OCI-LY1 (cell line): ENCODE data around the gene RPS21.

Experiments used
- H2AFZ ChIP-seq: fragments of 200-600 bp; sonication (generic), shearing (Covaris generic); 2 replicates; pipeline ENCODE4 v1.6.0; 2014; ENCODE audit warnings: antibody characterized with exemption, mild to moderate bottlenecking, low read length
- H3F3A ChIP-seq: fragments of 200-600 bp; sonication (generic), shearing (Covaris generic); 2 replicates; pipeline ENCODE4 v1.6.0; 2014; ENCODE audit warnings: mild to moderate bottlenecking, antibody characterized with exemption, low read length, moderate library complexity; ENCODE audit not compliant: insufficient read depth
- H3K27ac ChIP-seq: fragments of 200-600 bp; sonication (generic); 2 replicates; pipeline ENCODE4 v1.5.1; 2014; ENCODE audit warnings: low read length, mixed run types, mild to moderate bottlenecking, low read depth; ENCODE audit not compliant: poor library complexity, severe bottlenecking
- H3K27me3 ChIP-seq: fragments of 200-600 bp; sonication (generic); 2 replicates; pipeline ENCODE4 v1.6.0; 2014; ENCODE audit warnings: antibody characterized with exemption, mild to moderate bottlenecking, low read length, moderate library complexity; ENCODE audit not compliant: insufficient read depth
- H3K36me3 ChIP-seq: fragments of 200-600 bp; sonication (generic); 2 replicates; pipeline ENCODE4 v1.6.1; 2014; ENCODE audit warnings: mild to moderate bottlenecking, antibody characterized with exemption, low read length, moderate library complexity, mixed read lengths; ENCODE audit not compliant: insufficient read depth
- H3K4me1 ChIP-seq: fragments of 200-600 bp; sonication (generic); 2 replicates; pipeline ENCODE4 v1.5.1; 2014; ENCODE audit warnings: mild to moderate bottlenecking, low read length, moderate library complexity; ENCODE audit not compliant: insufficient read depth, severe bottlenecking
- H3K4me2 ChIP-seq: fragments of 200-600 bp; sonication (generic), shearing (Covaris generic); 2 replicates; pipeline ENCODE4 v1.6.1; 2014; ENCODE audit warnings: low read length
- H3K4me3 ChIP-seq: fragments of 200-600 bp; sonication (generic); 2 replicates; pipeline ENCODE4 v1.5.1; 2014; ENCODE audit warnings: low read length, low read depth, mild to moderate bottlenecking, mixed read lengths; ENCODE audit not compliant: poor library complexity, severe bottlenecking
- H3K79me2 ChIP-seq: fragments of 200-600 bp; shearing (Covaris generic); 2 replicates; pipeline ENCODE4 v1.6.1; 2016; ENCODE audit warnings: mixed run types, low read length, mixed read lengths; ENCODE audit not compliant: insufficient read depth
- H3K9ac ChIP-seq: fragments of 200-600 bp; sonication (generic), shearing (Covaris generic); 2 replicates; pipeline ENCODE4 v1.6.1; 2014; ENCODE audit warnings: mild to moderate bottlenecking, low read length, mixed read lengths
- H3K9me2 ChIP-seq: fragments of 200-600 bp; sonication (generic), shearing (Covaris generic); 2 replicates; pipeline ENCODE4 v1.6.1; 2014; ENCODE audit warnings: low read depth, mild to moderate bottlenecking, low read length, mixed read lengths
- H3K9me3 ChIP-seq: fragments of 200-600 bp; shearing (Covaris generic); 2 replicates; pipeline ENCODE4 v1.6.1; 2014; ENCODE audit warnings: low read length, mixed read lengths
- H4K20me1 ChIP-seq: fragments of 200-600 bp; sonication (generic), shearing (Covaris generic); 2 replicates; pipeline ENCODE4 v1.6.0; 2016; ENCODE audit warnings: mild to moderate bottlenecking, low read length; ENCODE audit not compliant: insufficient read depth
- CTCF ChIP-seq: fragments of 200-600 bp; sonication (generic), shearing (Covaris generic); IDR thresholded peaks from 2 replicates; pipeline ENCODE4 v1.5.1; 2017; ENCODE audit warnings: mild to moderate bottlenecking, antibody characterized with exemption, low read length, moderate library complexity, mixed read lengths
- EZH2 ChIP-seq: fragments of 200-600 bp; sonication (generic), shearing (Covaris generic); IDR thresholded peaks from 2 replicates; pipeline ENCODE4 v1.8.0; 2017; ENCODE audit warnings: borderline replicate concordance, mixed run types, mild to moderate bottlenecking, antibody characterized with exemption, low read length, moderate library complexity, mixed read lengths

The RPS21 gene

GRCh38 chr20:62357681-62358080, 29.2 kb upstream of the RPS21 start:
- TF ChIP-seq CTCF (no peak), EZH2 (no peak)
- H3K79me2 ChIP-seq: no peaks in the 10 kb centered on the region
- no peak overlapping the region for H3K4me3 ChIP-seq
- H3F3A ChIP-seq: no peaks in the 10 kb centered on the region
- H3K27me3 ChIP-seq: peaks cover 7% of the 10 kb centered on the region; the same call in 1 of the 2 replicates
- H3K4me1 ChIP-seq: no peaks in the 10 kb centered on the region
- no peaks in the 10 kb centered on the region for H3K9me3 ChIP-seq
- no peak overlapping the region for H2AFZ ChIP-seq
- H3K9me2 ChIP-seq: no peaks in the 10 kb centered on the region
- no peak overlapping the region for H3K27ac ChIP-seq
- no peaks in the 10 kb centered on the region for H3K36me3 ChIP-seq
- no peak overlapping the region for H3K4me2 ChIP-seq
- H4K20me1 ChIP-seq: no peaks in the 10 kb centered on the region
- no peak overlapping the region for H3K9ac ChIP-seq

- no peaks in the 10 kb centered on the region for H3K9me2 ChIP-seq
- peaks cover 7% of the 10 kb centered on the region; the same call in 1 of the 2 replicates for H3K27me3 ChIP-seq
- H3K36me3 ChIP-seq: no peaks in the 10 kb centered on the region
- no peaks in the 10 kb centered on the region for H4K20me1 ChIP-seq
- no peaks in the 10 kb centered on the region for H3K79me2 ChIP-seq
- H3K4me3 ChIP-seq: no peak overlapping the region
- no peak overlapping the region for H3K9ac ChIP-seq
- no peaks in the 10 kb centered on the region for H3K4me1 ChIP-seq
- no peak for TF ChIP-seq EZH2
- TF ChIP-seq CTCF: no peak
- no peak overlapping the region for H3K4me2 ChIP-seq
- H2AFZ ChIP-seq: no peak overlapping the region
- no peaks in the 10 kb centered on the region for H3F3A ChIP-seq
- no peak overlapping the region for H3K27ac ChIP-seq
- H3K9me3 ChIP-seq: no peaks in the 10 kb centered on the region
Measured at GRCh38 chr20:62358171-62359042, 28.5 kb upstream of the RPS21 start.

GRCh38 chr20:62359043-62359490, 27.8 kb upstream of the RPS21 start:
- H3K27ac ChIP-seq: no peak overlapping the region
- TF ChIP-seq EZH2: no peak
- TF ChIP-seq CTCF: no peak
- no peaks in the 10 kb centered on the region for H3K9me3 ChIP-seq
- no peaks in the 10 kb centered on the region for H3K4me1 ChIP-seq
- H3K9me2 ChIP-seq: no peaks in the 10 kb centered on the region
- H3K4me3 ChIP-seq: no peak overlapping the region
- H4K20me1 ChIP-seq: no peaks in the 10 kb centered on the region
- no peak overlapping the region for H3K9ac ChIP-seq
- no peak overlapping the region for H3K4me2 ChIP-seq
- peaks cover 13% of the 10 kb centered on the region; the same call in 1 of the 2 replicates for H3K27me3 ChIP-seq
- no peaks in the 10 kb centered on the region for H3F3A ChIP-seq
- H2AFZ ChIP-seq: no peak overlapping the region
- H3K36me3 ChIP-seq: no peaks in the 10 kb centered on the region
- H3K79me2 ChIP-seq: no peaks in the 10 kb centered on the region
